ENCODE results near the gene STRAP.

GRCh38 chr12:15937902-15938301 lies 55.7 kb downstream of the STRAP start:
- TF ChIP-seq CTCF (IDR thresholded peaks at IDR 0.05; ENCODE audit: insufficient read depth, low read length), result no peak
- TF ChIP-seq SPI1 (IDR thresholded peaks at IDR 0.05; ENCODE audit: borderline replicate concordance, low read depth), result no peak
- TF ChIP-seq POLR2AphosphoS5 (IDR thresholded peaks at IDR 0.05; ENCODE audit: low read depth), result no peak
